Suprapubic skin (tissue), 3 donors: ENCODE measurements around the gene IL1RAPL2.

Source experiments
- CTCF ChIP-seq, 2 donors: fragments of 200-600 bp in 1 of 2; fragments of 450-650 bp in 1 of 2; sonication (generic) in 1 of 2; IDR thresholded peaks; one replicate each; pipeline ENCODE4 v1.5.1; 2016 to 2019; ENCODE audit warnings: antibody characterized with exemption in 2 of 2, mild to moderate bottlenecking in 1 of 2, moderate library complexity in 1 of 2
- EP300 ChIP-seq: sonication (generic); formaldehyde crosslinking; IDR thresholded peaks from one replicate; pipeline ENCODE4 v1.6.1; 2017; ENCODE audit warnings: antibody characterized with exemption
- POLR2A ChIP-seq, 2 donors: fragments of 450-650 bp; IDR thresholded peaks; one replicate each; pipeline ENCODE4 v1.6.1; 2017; ENCODE audit warnings: antibody characterized with exemption in 2 of 2, mild to moderate bottlenecking in 2 of 2, moderate library complexity in 2 of 2

GRCh38 chrX:105328773-105329172, 762.8 kb downstream of the IL1RAPL2 start:
- no peak for TF ChIP-seq POLR2A (IDR thresholded peaks at IDR 0.05)
- TF ChIP-seq CTCF (IDR thresholded peaks at IDR 0.05) = no peak
- no peak for TF ChIP-seq EP300
